NB4 (cell line): ENCODE measurements around the gene ANO8.
"Not testable (repeated sequence)": the region's sequence is repeated elsewhere in the genome, so short reads cannot be mapped to it uniquely, and the experiment has no call there.

Experiments used
- DNase-seq: peaks from one replicate; pipeline ENCODE4 v3.0.0; 2010; ENCODE audit warnings: low read depth
- H3K4me3 ChIP-seq: one replicate; pipeline ENCODE4 v1.5.1; 2011; ENCODE audit warnings: mild to moderate bottlenecking, low read depth, low read length, moderate library complexity
- CTCF ChIP-seq: IDR thresholded peaks from one replicate; pipeline ENCODE4 v1.5.1; 2012; ENCODE audit warnings: low read depth, low read length
- MYC ChIP-seq: IDR thresholded peaks from 2 replicates; pipeline ENCODE4 v1.6.1; 2011; ENCODE audit warnings: low read depth, low read length
- POLR2A ChIP-seq: IDR thresholded peaks from 2 replicates; pipeline ENCODE4 v1.6.1; 2011; ENCODE audit warnings: mild to moderate bottlenecking; ENCODE audit not compliant: insufficient read length; ENCODE audit errors: extremely low read depth
- TF ChIP-seq, protein P1 (sequence below): IDR thresholded peaks from 2 replicates; pipeline ENCODE4 v1.6.1; 2011; ENCODE audit warnings: low read depth, low read length

Gene ANO8

DNA sequence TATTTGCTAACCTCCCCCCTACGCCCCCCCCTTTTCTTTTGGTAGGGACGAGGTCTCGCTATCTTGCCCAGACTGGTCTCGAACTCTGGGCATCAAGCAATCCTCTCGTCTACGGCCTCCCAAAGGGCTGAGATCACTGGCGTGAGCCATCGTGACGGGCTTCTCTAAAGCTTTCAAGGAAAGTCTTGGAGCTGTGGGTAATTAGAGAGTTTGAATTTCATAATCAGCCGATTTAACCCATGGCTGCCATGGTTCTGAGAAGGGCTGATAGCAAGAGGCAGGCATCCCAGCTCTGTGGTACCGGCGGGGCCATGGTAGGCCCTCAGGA lies 30.8 kb downstream of the ANO8 start:
- DNase-seq = no peak
- H3K4me3 ChIP-seq = no peak overlapping the region

GRCh38 chr19:17303167-17303939 lies 31.3 kb downstream of the ANO8 start, which contains the start of gene ABHD8:
TSS of gene ABHD8 (minus strand) at chr19:17303425. CDS start at chr19:17301616, 1,809 bp downstream.
- DNase-seq = peak; percentile 80
- no peak within 1 kb of the TSS for H3K4me3 ChIP-seq

More for the DNA sequence above, 30.8 kb downstream of the ANO8 start:
- no peak for TF ChIP-seq CTCF
- TF ChIP-seq, protein P1, sequence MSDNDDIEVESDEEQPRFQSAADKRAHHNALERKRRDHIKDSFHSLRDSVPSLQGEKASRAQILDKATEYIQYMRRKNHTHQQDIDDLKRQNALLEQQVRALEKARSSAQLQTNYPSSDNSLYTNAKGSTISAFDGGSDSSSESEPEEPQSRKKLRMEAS = no peak
- no peak for TF ChIP-seq MYC
- TF ChIP-seq POLR2A = no peak

GRCh38 chr19:17302391-17303166 lies 32.1 kb downstream of the ANO8 start:
- no peak for TF ChIP-seq POLR2A
- TF ChIP-seq, protein P1 = no peak
- no peak for TF ChIP-seq MYC
- DNase-seq = peak; percentile 68
- H3K4me3 ChIP-seq = no peak overlapping the region

More at GRCh38 chr19:17303167-17303939, 31.3 kb downstream of the ANO8 start, which contains the start of gene ABHD8:
- TF ChIP-seq MYC = no peak
- no peak for TF ChIP-seq CTCF
- TF ChIP-seq, protein P1 = no peak
- TF ChIP-seq POLR2A = no peak

- H3K4me3 ChIP-seq = no peak overlapping the region
- DNase-seq = no peak
- TF ChIP-seq, protein P1 = no peak
- no peak for TF ChIP-seq MYC
These were observed 33.5 kb downstream of the ANO8 start for GRCh38 chr19:17300992-17301619.

DNA sequence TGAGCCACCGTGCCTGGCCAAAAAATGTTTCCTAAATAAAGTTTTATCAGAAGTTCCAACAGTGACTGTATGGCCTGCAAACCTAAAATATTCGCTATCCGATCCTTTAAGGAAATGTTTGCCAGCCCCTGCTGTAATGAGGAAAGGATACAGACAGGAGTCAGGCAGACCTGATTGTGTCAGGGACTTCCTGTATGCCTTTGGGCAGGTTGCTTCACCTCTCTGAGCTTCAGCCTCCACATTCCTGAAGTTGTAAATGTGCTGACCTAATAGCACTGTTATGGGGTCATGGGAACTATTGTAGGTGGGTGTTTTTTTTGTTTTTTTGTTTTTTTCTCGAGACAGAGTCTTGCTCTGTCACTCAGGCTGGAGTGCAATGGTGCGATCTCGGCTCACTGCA lies 37.7 kb downstream of the ANO8 start:
- no peak overlapping the region for H3K4me3 ChIP-seq
- no peak for DNase-seq
- TF ChIP-seq, protein P1 = no peak
- TF ChIP-seq CTCF (no peak), MYC (no peak), POLR2A (no peak)

DNA sequence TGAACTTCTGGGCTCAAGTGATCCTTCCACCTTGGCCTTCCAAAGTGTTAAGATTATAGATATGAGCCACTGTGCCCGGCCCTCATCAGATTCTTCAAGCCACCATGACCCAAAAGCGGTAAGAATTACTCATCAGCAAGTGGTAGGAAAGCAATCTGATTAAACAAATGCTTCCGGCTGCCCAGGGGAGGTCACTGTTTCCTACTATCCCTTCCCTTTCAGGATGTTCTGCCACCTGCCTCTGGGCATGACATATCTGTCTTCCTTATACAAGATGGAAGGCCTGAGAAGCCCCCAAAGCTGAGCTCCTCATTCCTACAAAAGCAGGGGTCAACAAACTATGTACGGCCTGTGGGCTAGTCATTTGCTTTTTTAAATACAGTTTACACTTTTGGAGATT lies 38.4 kb downstream of the ANO8 start:
- H3K4me3 ChIP-seq = no peak overlapping the region
- TF ChIP-seq MYC (no peak), POLR2A (no peak), CTCF (no peak)
- TF ChIP-seq, protein P1 = no peak
- peak; percentile 43 for DNase-seq

DNA sequence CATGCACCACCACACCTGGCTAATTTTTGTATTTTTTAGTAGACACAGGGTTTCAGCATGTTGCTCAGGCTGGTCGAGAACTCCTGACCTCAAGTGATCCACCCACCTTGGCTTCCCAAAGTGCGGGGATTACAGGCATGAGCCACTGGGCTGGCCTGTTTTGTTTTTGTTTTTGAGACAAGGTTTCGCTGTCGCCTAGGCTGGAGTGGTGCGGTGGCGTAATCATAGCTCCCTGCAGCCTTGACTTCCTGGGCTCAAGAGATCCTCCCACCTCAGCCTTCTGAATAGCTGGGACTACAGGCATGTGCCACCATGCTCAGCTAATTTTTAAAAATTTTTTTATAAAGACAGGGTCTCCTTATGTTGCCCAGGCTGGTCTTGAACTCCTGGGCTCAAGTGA lies 39.1 kb downstream of the ANO8 start:
- not testable (repeated sequence) for H3K4me3 ChIP-seq
- DNase-seq = peak; percentile 72
